Measurements from ENCODE around the gene TRIP12. TPM values are rescaled to one million over a fixed set of nuclear protein-coding genes. Genes with fewer than 3 reads are reported as not detected.
"Not testable (repeated sequence)": the region's sequence is repeated elsewhere in the genome, so short reads cannot be mapped to it uniquely, and the experiment has no call there.

Gene TRIP12
- total and polyA plus RNA-seq, 12 donors = 15.6 to 247 (median 198) TPM

GRCh38 chr2:229752970-229753729 lies 168.7 kb downstream of the TRIP12 start:
- Histone ChIP-seq H3K9me3 (no peaks in the 10 kb centered on the region), H3K4me1 (no peaks in the 10 kb centered on the region), H3K27me3 (no peaks in the 10 kb centered on the region), H3K36me3 (no peaks in the 10 kb centered on the region), H3K27ac (no peak overlapping the region), H3K4me3 (no peak overlapping the region)
- WGBS, 2 donors = 86 to 89% methylated on average over 11 of the region's 11 CpGs
- TF ChIP-seq CTCF (IDR thresholded peaks at IDR 0.05) = no peak
- intact Hi-C loops (cut with DNase I) = no loop called here
- DNase-seq = no peak
- ATAC-seq = no peak

- Histone ChIP-seq H3K27ac (no peak overlapping the region), H3K9me3 (peaks cover 0 to 3% (median 0%) of the 10 kb centered on the region in 11 donors), H3K36me3 (no peaks in the 10 kb centered on the region), H3K4me1 (no peaks in the 10 kb centered on the region), H3K27me3 (peaks cover 0 to 7% (median 0%) of the 10 kb centered on the region in 7 donors), H3K4me3 (no peak overlapping the region)
- ATAC-seq (no peak), DNase-seq (no peak)
- intact Hi-C loops (cut with DNase I) = no loop called here
- no peak for TF ChIP-seq CTCF (IDR thresholded peaks at IDR 0.05)
- WGBS, 2 donors = 81 to 86% methylated on average over 6 of the region's 6 CpGs
These were observed 172.0 kb downstream of the TRIP12 start for GRCh38 chr2:229749779-229750178.

- DNase-seq = no peak
- no peaks in the 10 kb centered on the region for H3K4me1 ChIP-seq
- TF ChIP-seq CTCF (IDR thresholded peaks at IDR 0.05) = no peak
- 81 to 89% methylated on average over 3 of the region's 3 CpGs for WGBS, 2 donors
- H3K27me3 ChIP-seq = peaks cover 0 to 13% (median 0%) of the 10 kb centered on the region in 7 donors
- peaks cover 0 to 3% (median 0%) of the 10 kb centered on the region in 11 donors for H3K9me3 ChIP-seq
- intact Hi-C loops (cut with DNase I) = no loop called here
- no peak overlapping the region for H3K27ac ChIP-seq
- no peaks in the 10 kb centered on the region for H3K36me3 ChIP-seq
- no peak overlapping the region for H3K4me3 ChIP-seq
- no peak for ATAC-seq
These were observed 172.9 kb downstream of the TRIP12 start for GRCh38 chr2:229748950-229749349.

- H3K9me3 ChIP-seq = peaks cover 0 to 22% (median 16%) of the 10 kb centered on the region in 11 donors
- DNase-seq; H3K27ac ChIP-seq; intact Hi-C loops (cut with DNase I); ATAC-seq; H3K4me3 ChIP-seq; H3K4me1 ChIP-seq; H3K36me3 ChIP-seq: not testable (repeated sequence)
- peaks cover 0 to 13% (median 0%) of the 10 kb centered on the region in 7 donors for H3K27me3 ChIP-seq
- WGBS, 2 donors = 97 to 99% methylated on average over 12 to 32 of the region's 35 CpGs
These were observed 179.1 kb downstream of the TRIP12 start for GRCh38 chr2:229742691-229743090.

- Histone ChIP-seq H3K4me1 (no peaks in the 10 kb centered on the region), H3K27me3 (peaks cover 0 to 10% (median 0%) of the 10 kb centered on the region in 7 donors), H3K27ac (no peak overlapping the region), H3K36me3 (no peaks in the 10 kb centered on the region), H3K4me3 (no peak overlapping the region), H3K9me3 (peaks cover 0 to 33% (median 21%) of the 10 kb centered on the region in 11 donors)
- intact Hi-C loops (cut with DNase I) = no loop called here
- 82% methylated on average over 4 of the region's 4 CpGs for WGBS, 2 donors
- no peak for ATAC-seq
- TF ChIP-seq CTCF (IDR thresholded peaks at IDR 0.05) = no peak
- DNase-seq = no peak
These were observed 181.5 kb downstream of the TRIP12 start for GRCh38 chr2:229740279-229740678.
